SK-N-MC (cell line): ENCODE data around the gene SPTBN2.

Experiments
- DNase-seq: peaks from one replicate; pipeline ENCODE4 v3.0.0-alpha.2; 2011; ENCODE audit warnings: low read depth, low spot score
- H3K27ac ChIP-seq: fragments of 200-600 bp; sonication (generic); 2 replicates; pipeline ENCODE4 v1.5.1; 2016; ENCODE audit warnings: mixed run types
- H3K36me3 ChIP-seq: fragments of 200-600 bp; sonication (generic); 2 replicates; pipeline ENCODE4 v1.6.1; 2017; ENCODE audit warnings: antibody characterized with exemption, low read length, mixed read lengths; ENCODE audit not compliant: insufficient read depth
- H3K4me3 ChIP-seq: fragments of 200-600 bp; sonication (generic); 2 replicates; pipeline ENCODE4 v1.5.1; 2016
- H3K9ac ChIP-seq: fragments of 200-600 bp; sonication (generic); 2 replicates; pipeline ENCODE4 v1.8.0; 2017; ENCODE audit warnings: mixed run types, mixed read lengths; ENCODE audit not compliant: insufficient read length
- H3K9me3 ChIP-seq: fragments of 200-600 bp; sonication (generic); 2 replicates; pipeline ENCODE4 v1.6.1; 2017; ENCODE audit warnings: low read depth, mild to moderate bottlenecking, antibody characterized with exemption, low read length, moderate library complexity, mixed read lengths
- EZH2 ChIP-seq: fragments of 200-600 bp; sonication (generic); IDR thresholded peaks from one replicate; pipeline ENCODE4 v1.6.1; 2017; ENCODE audit warnings: antibody characterized with exemption
- FOXP2 ChIP-seq: optimal IDR thresholded peaks from 2 replicates; pipeline ENCODE3; 2011; ENCODE audit warnings: mild to moderate bottlenecking, moderate library complexity; ENCODE audit not compliant: insufficient read depth; ENCODE audit errors: extremely low read length, control extremely low read depth
- POLR2AphosphoS5 ChIP-seq: IDR thresholded peaks from 2 replicates; pipeline ENCODE4 v1.6.1; 2012; ENCODE audit warnings: mild to moderate bottlenecking, low read depth, low read length, borderline replicate concordance

Gene SPTBN2

DNA sequence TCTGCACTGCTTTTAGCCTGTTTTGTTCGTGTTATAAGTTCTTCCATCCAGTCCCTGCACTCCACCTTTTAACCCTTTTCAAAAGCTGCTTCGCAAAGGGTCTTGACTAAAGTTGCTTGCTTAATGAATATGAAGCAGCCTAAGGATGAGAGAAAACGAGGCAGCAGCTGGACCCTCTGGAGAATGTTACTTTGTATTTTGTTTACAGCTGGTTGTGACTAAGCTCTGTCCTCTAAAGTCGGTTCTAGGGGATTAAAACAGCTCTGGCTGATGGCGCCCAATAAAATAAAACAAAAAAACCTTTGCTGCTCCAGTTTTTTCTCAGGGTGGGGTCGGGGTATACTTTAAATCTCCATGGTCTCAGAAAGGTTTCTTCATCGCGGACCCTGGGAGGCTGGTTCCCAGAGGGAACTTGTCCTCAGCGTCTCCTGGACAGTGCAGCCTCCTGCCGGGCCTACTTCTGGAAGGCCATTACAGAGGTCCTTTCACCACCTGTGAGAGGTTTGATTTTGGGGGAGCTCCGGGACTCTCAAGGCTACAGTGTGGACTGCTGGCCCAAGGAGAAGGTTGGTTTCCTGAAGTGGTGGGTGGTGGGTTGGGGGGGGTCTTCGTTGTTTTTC, 91.3 kb downstream of the SPTBN2 start:
- Histone ChIP-seq H3K4me3 (peak overlapping the region; percentile 92), H3K27ac (peak overlapping the region; percentile 93), H3K9ac (peak overlapping the region; percentile 65), H3K9me3 (no peaks in the 10 kb centered on the region), H3K36me3 (peaks cover 57% of the 10 kb centered on the region)
- no peak for DNase-seq
- TF ChIP-seq EZH2 (no peak), FOXP2 (no peak), POLR2AphosphoS5 (no peak)

DNA sequence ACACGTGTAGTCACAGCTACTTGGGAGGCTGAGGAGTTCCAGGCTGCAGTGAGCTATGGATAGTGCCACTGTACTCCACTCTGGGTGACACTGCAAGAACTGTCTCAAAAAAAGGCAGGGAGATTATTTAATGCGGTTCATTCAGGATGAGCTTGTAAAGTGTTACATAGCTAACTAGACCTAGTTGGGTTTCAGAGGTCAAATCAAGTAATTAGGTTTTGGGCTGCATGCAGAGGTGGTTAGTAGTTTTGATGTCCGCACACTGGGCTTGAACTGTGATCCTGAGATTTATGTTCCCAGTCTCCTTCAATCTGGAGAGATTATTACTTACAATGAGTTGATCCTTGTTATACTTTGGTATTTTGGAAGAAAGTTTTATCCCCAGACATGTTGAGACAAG, 92.6 kb downstream of the SPTBN2 start:
- peak overlapping the region; percentile 93 for H3K27ac ChIP-seq

More for the DNA sequence above, 92.6 kb downstream of the SPTBN2 start:
- H3K9me3 ChIP-seq, result no peaks in the 10 kb centered on the region
- DNase-seq, result no peak
- peaks cover 56% of the 10 kb centered on the region for H3K36me3 ChIP-seq
- no peak overlapping the region for H3K9ac ChIP-seq
- TF ChIP-seq EZH2, result no peak
- no peak for TF ChIP-seq POLR2AphosphoS5
- TF ChIP-seq FOXP2, result no peak
- H3K4me3 ChIP-seq, result no peak overlapping the region
